Stomach (tissue), 9 donors: ENCODE results near the gene SPNS2. TPM values are rescaled to one million over a fixed set of nuclear protein-coding genes. Genes with fewer than 3 reads are reported as not detected.

ENCODE experiments used
- DNase-seq, 2 donors: peaks; one replicate each; pipeline versions ENCODE4 v3.0.0 to v3.0.0-alpha.2; 2013 to 2019
- H3K27ac ChIP-seq, 5 donors: fragments of 200-600 bp in 4 of 5; sonication (generic) in 4 of 5; one replicate each; pipeline ENCODE4 v1.5.1; 2013 to 2019; ENCODE audit warnings: mild to moderate bottlenecking in 1 of 5, moderate library complexity in 1 of 5
- H3K27me3 ChIP-seq, 3 donors: fragments of 200-600 bp; sonication (generic); one replicate each; pipeline ENCODE4 v1.5.1; 2017 to 2019; ENCODE audit warnings: mixed run types in 1 of 3
- H3K36me3 ChIP-seq, 4 donors: fragments of 200-600 bp; sonication (generic); 1 replicate in 3 of 4; 2 replicates in 1 of 4; pipeline ENCODE4 v1.5.1; 2016 to 2019
- H3K4me1 ChIP-seq, 4 donors: fragments of 200-600 bp; sonication (generic); one replicate each; pipeline ENCODE4 v1.5.1; 2016 to 2019
- H3K4me3 ChIP-seq, 4 donors: fragments of 200-600 bp; sonication (generic) in 3 of 4; one replicate each; pipeline ENCODE4 v1.5.1; 2016 to 2019; ENCODE audit warnings: mild to moderate bottlenecking in 1 of 4
- H3K9me3 ChIP-seq, 4 donors: fragments of 200-600 bp; sonication (generic); one replicate each; pipeline ENCODE4 v1.5.1; 2016 to 2019
- CTCF ChIP-seq, 7 experiments: fragments of 450-650 bp in 4 of 7; fragments of 200-600 bp in 3 of 7; sonication (generic) in 3 of 7; IDR thresholded peaks; one replicate each; pipeline ENCODE4 v1.5.1; 2016 to 2019; ENCODE audit warnings: antibody characterized with exemption in 7 of 7, control low read depth in 2 of 7, mild to moderate bottlenecking in 1 of 7
- EP300 ChIP-seq: sonication (generic); formaldehyde crosslinking; IDR thresholded peaks from one replicate; pipeline ENCODE4 v1.6.1; 2017; ENCODE audit warnings: antibody characterized with exemption
- POLR2A ChIP-seq, 4 donors: fragments of 450-650 bp; IDR thresholded peaks; one replicate each; pipeline ENCODE4 v1.6.1; 2016; ENCODE audit warnings: antibody characterized with exemption in 4 of 4, control low read depth in 2 of 4, mild to moderate bottlenecking in 1 of 4, moderate library complexity in 1 of 4
- POLR2AphosphoS5 ChIP-seq, 3 donors: sonication (generic); formaldehyde crosslinking; IDR thresholded peaks; one replicate each; pipeline ENCODE4 v1.6.1; 2016; ENCODE audit warnings: antibody characterized with exemption in 3 of 3
- WGBS, 5 donors: extraction: QIAGEN DNeasy Blood & Tissue Kit in 3 of 5; methylation state at CpG; one replicate each; pipeline versions ENCODE4 v1.1.5 to v1.1.7; 2013 to 2018; 5-methylcytosine and 5-hydroxymethylcytosine counted together
- intact Hi-C: fragments of 100-400 bp; cut with DNase I; formaldehyde crosslinking; loops from one replicate; pipeline ENCODE4 v1.15.1; 2023; ENCODE audit warnings: low total_unique reads
- polyA plus RNA-seq, 3 donors: library from polyadenylated mRNA; stranded (reverse); fragments of 200-250 nt; gene quantifications; one replicate each; pipeline ENCODE4 v1.2.3, GENCODE V29; 2013
- total RNA-seq, 5 donors: library from RNA; depleted of rRNA; stranded (reverse); fragments of >200 nt; gene quantifications; one replicate each; pipeline versions ENCODE4 v1.1.0 to v1.2.3, GENCODE V29; 2014 to 2016
- donor health status: healthy with polysubstance abuse.
- donor health status: Bipolar disorder and iron deficiency.
- donor health status: healthy.

The SPNS2 gene
- total and polyA plus RNA-seq, 8 donors, result 4.1 to 67.7 (median 24.3) TPM

GRCh38 chr17:4559139-4559791 lies 60.6 kb downstream of the SPNS2 start:
- H3K9me3 ChIP-seq, result no peaks in the 10 kb centered on the region
- H3K4me1 ChIP-seq, result peaks cover 17 to 47% (median 36%) of the 10 kb centered on the region in 4 donors
- no peaks in the 10 kb centered on the region for H3K36me3 ChIP-seq
- H3K27ac ChIP-seq, result peak overlapping the region in 3 of 5 donors; percentile 69 to 73 (median 70)
- H3K4me3 ChIP-seq, result peak overlapping the region; percentile 18 to 41 (median 34)
- peak; percentile 39 to 51 for DNase-seq
- intact Hi-C loops, result no loop called here
- TF ChIP-seq POLR2A (IDR thresholded peaks at IDR 0.05) (no peak), CTCF (IDR thresholded peaks at IDR 0.05) (no peak), POLR2AphosphoS5 (IDR thresholded peaks at IDR 0.05) (no peak)
- H3K27me3 ChIP-seq, result no peaks in the 10 kb centered on the region
- WGBS, 5 donors, result 28 to 60% (median 36%) methylated on average over 3 to 17 of the region's 17 CpGs

GRCh38 chr17:4559966-4560365 lies 61.3 kb downstream of the SPNS2 start:
- no peaks in the 10 kb centered on the region for H3K36me3 ChIP-seq
- H3K27ac ChIP-seq, result peak overlapping the region; percentile 69 to 73 (median 70)
- TF ChIP-seq POLR2AphosphoS5 (IDR thresholded peaks at IDR 0.05), result no peak
- TF ChIP-seq CTCF (IDR thresholded peaks at IDR 0.05), result no peak
- TF ChIP-seq POLR2A (IDR thresholded peaks at IDR 0.05), result no peak
- no peak for TF ChIP-seq EP300
- intact Hi-C loops, result no loop called here
- DNase-seq, result peak in 1 of 2 donors; percentile 55
- no peaks in the 10 kb centered on the region for H3K27me3 ChIP-seq
- H3K9me3 ChIP-seq, result no peaks in the 10 kb centered on the region
- H3K4me1 ChIP-seq, result peaks cover 10 to 40% (median 29%) of the 10 kb centered on the region in 4 donors
- peak overlapping the region; percentile 18 to 41 (median 34) for H3K4me3 ChIP-seq
- 29 to 77% (median 42%) methylated on average over 5 of the region's 5 CpGs for WGBS, 5 donors

GRCh38 chr17:4560421-4560820 lies 61.7 kb downstream of the SPNS2 start, which contains the start of gene GGT6:
Gene GGT6 (minus strand): TSS chr17:4560577. CDS start chr17:4560521, 56 bp downstream.
- Histone ChIP-seq H3K4me1 (peaks cover 9 to 37% (median 30%) of the 10 kb centered on the region in 4 donors), H3K9me3 (no peaks in the 10 kb centered on the region), H3K27ac (peak within 1 kb of the TSS; percentile 69 to 73 (median 70)), H3K36me3 (no peaks in the 10 kb centered on the region), H3K27me3 (no peaks in the 10 kb centered on the region), H3K4me3 (peak within 1 kb of the TSS; percentile 18 to 41 (median 34))
- DNase-seq, result peak; percentile 88 to 93
- intact Hi-C loops, result no loop called here
- 25 to 57% (median 43%) methylated on average over 7 to 12 of the region's 12 CpGs for WGBS, 5 donors
- no peak for TF ChIP-seq EP300
- peak in 2 of 3 donors; percentile 60 to 72 for TF ChIP-seq POLR2AphosphoS5 (IDR thresholded peaks at IDR 0.05)

GRCh38 chr17:4560837-4561256 lies 62.2 kb downstream of the SPNS2 start:
- Histone ChIP-seq H3K4me3 (no peak overlapping the region), H3K9me3 (no peaks in the 10 kb centered on the region), H3K27me3 (no peaks in the 10 kb centered on the region), H3K4me1 (peaks cover 7 to 37% (median 29%) of the 10 kb centered on the region in 4 donors), H3K27ac (no peak overlapping the region), H3K36me3 (no peaks in the 10 kb centered on the region)
- WGBS, 5 donors, result 53 to 70% (median 54%) methylated on average over 11 of the region's 11 CpGs
- DNase-seq, result no peak
- intact Hi-C loops, result no loop called here
- no peak for TF ChIP-seq POLR2A (IDR thresholded peaks at IDR 0.05)
- TF ChIP-seq EP300, result no peak
- TF ChIP-seq CTCF (IDR thresholded peaks at IDR 0.05), result no peak
- TF ChIP-seq POLR2AphosphoS5 (IDR thresholded peaks at IDR 0.05), result no peak
